ENCODE measurements around the gene TMEM255A.

DNA sequence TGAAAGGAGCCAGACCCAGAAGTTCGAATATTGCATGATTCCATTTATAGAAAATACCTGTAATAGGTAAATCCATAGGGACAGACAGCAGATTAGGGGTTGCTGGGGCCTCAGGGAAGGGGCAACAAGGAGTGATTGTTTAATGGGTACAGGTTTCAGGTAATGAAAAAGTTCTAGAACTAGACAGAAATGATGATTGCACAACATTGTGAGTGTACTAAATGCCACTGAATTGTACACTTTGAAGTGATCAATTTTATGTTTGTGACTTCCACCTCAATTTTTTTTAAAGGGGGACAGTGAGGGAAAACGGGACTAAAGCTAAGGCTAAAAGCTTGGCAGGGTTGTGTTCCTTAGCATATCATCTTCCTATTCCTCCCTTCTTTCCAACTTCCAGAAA is 37.1 kb downstream of the TMEM255A start:
- TF ChIP-seq POLR2A (IDR thresholded peaks at IDR 0.05; ENCODE audit: extremely low read depth, insufficient read length) = no peak
- TF ChIP-seq, protein P1, sequence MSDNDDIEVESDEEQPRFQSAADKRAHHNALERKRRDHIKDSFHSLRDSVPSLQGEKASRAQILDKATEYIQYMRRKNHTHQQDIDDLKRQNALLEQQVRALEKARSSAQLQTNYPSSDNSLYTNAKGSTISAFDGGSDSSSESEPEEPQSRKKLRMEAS (IDR thresholded peaks at IDR 0.05; ENCODE audit: low read depth, low read length) = no peak

All from NB4 (cell line).